Fibroblast of skin of left biceps (primary cell): Measurements from ENCODE around the gene PAAF1.

Experiments used
- DNase-seq, 2 experiments: peaks; one replicate each; pipeline ENCODE4 v3.0.0-alpha.2; 2013; ENCODE audit warnings: low read depth in 2 of 2

PAAF1 gene

GRCh38 chr11:73972620-73973449, 96.0 kb downstream of the PAAF1 start:
- DNase-seq = no peak

DNA sequence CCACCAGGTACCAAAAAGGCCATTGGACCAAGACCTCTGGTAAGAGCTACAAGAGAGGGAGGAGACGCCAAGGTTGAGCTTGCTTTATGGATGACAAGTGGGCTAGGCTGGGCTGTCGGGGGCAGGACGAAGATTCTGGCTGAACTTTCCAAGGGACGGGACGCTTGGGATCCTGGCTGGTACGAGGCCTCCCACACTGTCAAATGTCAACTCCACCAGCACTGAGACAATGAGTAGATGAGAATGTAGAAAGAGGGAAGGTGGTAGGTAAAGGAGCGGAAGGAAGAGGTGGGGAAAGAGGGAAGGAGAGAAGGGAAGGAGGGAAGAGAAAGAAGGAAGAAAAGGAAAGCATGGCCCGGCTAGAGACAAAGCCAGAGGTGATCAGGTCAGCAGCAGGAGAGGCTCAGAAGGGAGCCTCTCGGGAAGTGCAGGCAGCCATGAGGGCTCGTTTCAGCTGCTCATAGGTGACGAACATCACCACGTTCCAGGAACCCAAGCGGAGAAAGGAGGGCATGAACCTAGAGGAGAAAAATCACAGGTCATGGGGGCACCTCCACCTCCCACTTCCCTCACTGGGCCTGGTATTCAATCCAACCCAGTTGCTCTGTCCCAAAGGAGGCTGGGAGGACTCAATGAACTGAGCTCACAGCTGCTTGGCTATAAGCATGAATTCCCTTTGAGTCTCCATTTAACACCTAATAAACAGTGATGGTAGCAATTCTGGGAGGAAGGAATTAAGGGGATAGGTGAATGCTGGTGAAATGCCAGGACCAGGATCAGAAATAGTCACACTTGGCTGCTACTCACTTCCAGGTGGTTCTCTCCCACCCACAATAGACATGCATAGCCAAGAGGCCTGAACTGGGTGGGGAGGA, 98.0 kb downstream of the PAAF1 start:
- DNase-seq = no peak

DNA sequence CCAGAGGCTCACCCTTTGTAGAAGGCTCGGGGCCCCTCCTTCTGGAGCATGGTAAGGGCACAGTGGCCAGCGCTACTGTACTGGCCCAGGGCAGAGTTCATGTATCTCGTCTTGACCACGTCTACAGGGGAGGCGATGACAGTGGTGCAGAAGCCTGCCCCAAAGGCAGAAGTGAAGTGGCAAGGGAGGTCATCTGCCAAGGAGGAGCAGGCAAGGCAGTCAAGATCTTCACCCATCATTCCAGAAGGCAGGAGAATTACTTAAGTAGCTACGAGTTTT, 98.6 kb downstream of the PAAF1 start:
- DNase-seq = no peak

DNA sequence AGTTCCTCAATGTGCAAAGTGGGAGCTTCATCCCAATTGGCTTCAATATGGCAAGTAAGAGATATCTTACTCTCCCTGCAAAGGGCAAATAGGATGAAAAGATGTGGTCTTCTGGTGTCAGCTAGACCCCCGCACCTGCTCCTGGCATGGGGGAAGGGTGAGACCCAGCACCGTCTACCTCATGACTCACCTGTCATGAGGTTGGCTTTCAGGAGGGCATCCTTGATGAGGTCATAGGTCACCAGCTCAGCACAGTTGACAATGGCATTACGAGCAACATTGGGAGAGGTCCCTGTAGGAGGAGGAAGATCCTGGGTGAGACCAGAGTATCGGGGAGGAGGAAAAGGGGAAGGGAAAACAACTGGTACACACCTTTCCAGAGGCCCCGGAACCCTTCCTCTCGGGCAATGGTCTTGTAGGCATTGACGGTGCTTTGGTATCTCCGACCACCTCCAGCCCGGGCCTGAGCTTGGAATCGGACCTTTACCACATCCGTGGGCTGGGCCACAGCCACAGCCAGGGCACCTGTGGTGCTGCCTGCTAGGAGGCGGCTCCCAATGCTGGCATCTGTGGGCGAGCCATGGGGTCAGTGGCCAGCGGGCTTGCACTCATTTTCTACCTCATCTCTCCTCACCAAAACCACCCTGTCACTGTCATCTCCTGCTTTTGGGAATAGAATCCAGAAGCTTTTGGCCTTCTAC, 99.8 kb downstream of the PAAF1 start:
- DNase-seq = no peak

DNA sequence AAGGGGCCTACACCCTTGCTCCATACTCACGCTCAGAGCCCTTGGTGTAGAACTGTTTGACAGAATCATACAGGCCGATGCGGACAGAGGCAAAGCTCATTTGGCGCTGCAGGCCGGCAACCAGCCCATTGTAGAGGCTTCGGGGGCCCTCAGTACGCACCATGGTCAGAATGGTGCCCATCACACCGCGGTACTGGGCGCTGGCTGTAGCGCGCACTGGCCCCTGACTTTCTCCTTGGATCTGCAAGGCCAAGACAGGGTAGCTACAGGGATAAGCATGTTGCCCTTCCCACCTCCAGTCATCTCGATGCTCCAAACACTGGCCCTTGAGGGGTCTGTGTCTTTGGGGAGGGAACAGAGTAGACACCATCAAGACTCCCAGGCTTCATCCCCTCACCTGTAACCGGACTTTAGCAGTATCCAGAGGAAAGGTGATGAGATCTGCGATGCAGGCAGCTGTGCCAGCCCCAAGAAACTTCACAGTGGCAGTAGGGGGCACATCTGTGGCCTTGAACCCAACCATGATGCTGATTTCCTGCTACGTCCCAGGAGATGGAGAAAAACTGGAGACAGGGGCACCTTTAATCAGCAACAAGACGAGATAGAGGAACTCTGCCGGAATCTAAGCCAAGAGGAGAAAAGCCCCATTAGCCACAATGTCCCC, 101.2 kb downstream of the PAAF1 start:
- no peak for DNase-seq

DNA sequence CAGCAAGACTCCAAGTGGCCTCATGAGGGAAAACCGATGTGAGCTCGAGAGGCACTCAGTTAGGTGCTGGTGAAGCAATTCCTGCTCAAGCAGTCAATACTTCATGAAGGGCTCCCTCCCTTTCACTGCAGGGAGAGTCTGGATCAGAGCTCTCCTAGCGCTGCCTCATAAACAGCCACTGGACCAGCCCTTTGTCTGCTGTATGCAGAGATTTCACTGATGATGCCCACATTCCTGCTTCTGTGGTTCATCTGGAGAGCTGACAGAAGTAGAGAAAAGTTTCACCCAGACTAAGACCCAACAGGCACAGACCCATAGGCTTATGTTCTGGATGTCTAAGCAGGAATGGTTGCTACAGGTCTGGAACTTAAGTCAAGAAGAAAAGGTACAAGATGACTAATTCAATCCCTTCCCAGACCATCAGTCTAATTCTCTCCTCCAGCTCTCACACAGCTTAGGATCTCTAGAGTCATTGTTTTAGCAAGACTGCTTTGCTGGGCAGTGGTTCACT, 101.8 kb downstream of the PAAF1 start:
- no peak for DNase-seq

GRCh38 chr11:73980001-73980961, 103.5 kb downstream of the PAAF1 start:
- no peak for DNase-seq
